ENCODE data around the gene KISS1R. TPM values are rescaled to one million over a fixed set of nuclear protein-coding genes. Genes with fewer than 3 reads are reported as not detected.

The KISS1R gene
- total and polyA plus RNA-seq, 9 donors, result 0.28 to 0.90 TPM; not detected in 7

DNA sequence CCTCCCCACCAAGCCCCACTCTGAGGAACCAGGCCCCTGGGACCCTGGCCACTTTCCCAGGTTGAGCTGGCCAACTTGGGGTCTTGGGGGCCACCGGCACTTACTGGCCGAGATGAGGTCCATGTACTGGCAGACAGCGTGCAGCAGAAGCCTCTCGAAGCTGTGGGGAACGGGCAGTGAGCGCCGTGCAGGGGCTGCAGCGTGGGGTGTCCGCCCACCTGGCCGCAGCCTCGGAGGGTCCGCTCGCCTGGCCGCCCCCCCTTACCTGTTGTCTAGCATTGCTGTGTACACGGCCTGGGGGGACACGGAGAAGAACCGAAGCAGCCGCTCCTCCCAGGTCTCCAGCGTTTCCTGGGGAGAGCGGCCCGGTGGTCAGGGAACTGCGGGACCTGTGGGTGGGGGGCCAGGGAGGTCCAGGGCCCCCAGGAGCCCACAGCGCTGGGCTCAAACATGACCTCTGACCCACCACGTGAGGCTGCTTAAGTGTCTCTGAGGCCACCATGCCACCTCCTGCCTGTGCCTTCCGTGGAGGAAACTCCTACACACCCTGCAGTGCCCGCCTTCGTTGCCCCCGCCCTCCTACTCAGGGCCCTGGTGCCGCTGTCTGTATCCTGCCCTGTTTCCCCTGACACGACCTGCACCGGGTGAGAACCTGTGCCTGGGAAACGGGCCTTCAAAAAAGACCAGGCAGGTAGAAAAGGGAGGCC lies 17.6 kb upstream of the KISS1R start:
- no peak overlapping the region for H3K4me3 ChIP-seq
- TF ChIP-seq, protein P1, sequence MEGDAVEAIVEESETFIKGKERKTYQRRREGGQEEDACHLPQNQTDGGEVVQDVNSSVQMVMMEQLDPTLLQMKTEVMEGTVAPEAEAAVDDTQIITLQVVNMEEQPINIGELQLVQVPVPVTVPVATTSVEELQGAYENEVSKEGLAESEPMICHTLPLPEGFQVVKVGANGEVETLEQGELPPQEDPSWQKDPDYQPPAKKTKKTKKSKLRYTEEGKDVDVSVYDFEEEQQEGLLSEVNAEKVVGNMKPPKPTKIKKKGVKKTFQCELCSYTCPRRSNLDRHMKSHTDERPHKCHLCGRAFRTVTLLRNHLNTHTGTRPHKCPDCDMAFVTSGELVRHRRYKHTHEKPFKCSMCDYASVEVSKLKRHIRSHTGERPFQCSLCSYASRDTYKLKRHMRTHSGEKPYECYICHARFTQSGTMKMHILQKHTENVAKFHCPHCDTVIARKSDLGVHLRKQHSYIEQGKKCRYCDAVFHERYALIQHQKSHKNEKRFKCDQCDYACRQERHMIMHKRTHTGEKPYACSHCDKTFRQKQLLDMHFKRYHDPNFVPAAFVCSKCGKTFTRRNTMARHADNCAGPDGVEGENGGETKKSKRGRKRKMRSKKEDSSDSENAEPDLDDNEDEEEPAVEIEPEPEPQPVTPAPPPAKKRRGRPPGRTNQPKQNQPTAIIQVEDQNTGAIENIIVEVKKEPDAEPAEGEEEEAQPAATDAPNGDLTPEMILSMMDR (IDR thresholded peaks at IDR 0.05), result no peak
- TF ChIP-seq POLR2A (IDR thresholded peaks at IDR 0.05) (no peak), EP300 (IDR thresholded peaks at IDR 0.05) (no peak)
- intact Hi-C loops (cut with DNase I), result loop anchor here in 1 of 4 donors (10.0 kb wide), 1 partner anchor 235 kb away; the partner anchor contains the start of gene RNF126
- no peak overlapping the region for H3K27ac ChIP-seq
- no peaks in the 10 kb centered on the region for H3K4me1 ChIP-seq (ENCODE audit: insufficient read depth)
- 85 to 90% (median 86%) methylated on average over 31 to 32 of the region's 32 CpGs for WGBS, 3 donors
- H3K36me3 ChIP-seq, result no peaks in the 10 kb centered on the region
- H3K9me3 ChIP-seq, result no peaks in the 10 kb centered on the region
- no peak for DNase-seq
- H3K27me3 ChIP-seq, result no peaks in the 10 kb centered on the region

DNA sequence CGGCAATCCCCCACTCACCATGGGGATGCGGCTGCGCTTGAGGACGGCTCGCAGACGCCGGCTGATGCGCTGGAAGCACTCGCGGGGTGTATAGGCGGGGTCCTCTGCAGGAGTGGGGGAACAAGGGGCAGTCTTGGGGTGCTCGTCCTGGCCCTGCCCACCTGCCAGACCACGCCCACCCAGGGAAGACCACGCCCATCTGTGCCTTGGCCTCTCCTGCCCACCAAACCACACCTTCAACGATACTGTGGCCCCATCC lies 17.2 kb upstream of the KISS1R start:
- H3K36me3 ChIP-seq, result no peaks in the 10 kb centered on the region
- no peak for DNase-seq
- 88 to 94% (median 90%) methylated on average over 15 of the region's 15 CpGs for WGBS, 3 donors
- no peaks in the 10 kb centered on the region for H3K4me1 ChIP-seq (ENCODE audit: insufficient read depth)
- no peak overlapping the region for H3K4me3 ChIP-seq
- TF ChIP-seq POLR2A (IDR thresholded peaks at IDR 0.05), result no peak
- TF ChIP-seq, protein P1 (IDR thresholded peaks at IDR 0.05), result no peak
- no peak for TF ChIP-seq EP300 (IDR thresholded peaks at IDR 0.05)
- no peaks in the 10 kb centered on the region for H3K27me3 ChIP-seq
- intact Hi-C loops (cut with DNase I), result no loop called here
- no peaks in the 10 kb centered on the region for H3K9me3 ChIP-seq
- no peak overlapping the region for H3K27ac ChIP-seq

DNA sequence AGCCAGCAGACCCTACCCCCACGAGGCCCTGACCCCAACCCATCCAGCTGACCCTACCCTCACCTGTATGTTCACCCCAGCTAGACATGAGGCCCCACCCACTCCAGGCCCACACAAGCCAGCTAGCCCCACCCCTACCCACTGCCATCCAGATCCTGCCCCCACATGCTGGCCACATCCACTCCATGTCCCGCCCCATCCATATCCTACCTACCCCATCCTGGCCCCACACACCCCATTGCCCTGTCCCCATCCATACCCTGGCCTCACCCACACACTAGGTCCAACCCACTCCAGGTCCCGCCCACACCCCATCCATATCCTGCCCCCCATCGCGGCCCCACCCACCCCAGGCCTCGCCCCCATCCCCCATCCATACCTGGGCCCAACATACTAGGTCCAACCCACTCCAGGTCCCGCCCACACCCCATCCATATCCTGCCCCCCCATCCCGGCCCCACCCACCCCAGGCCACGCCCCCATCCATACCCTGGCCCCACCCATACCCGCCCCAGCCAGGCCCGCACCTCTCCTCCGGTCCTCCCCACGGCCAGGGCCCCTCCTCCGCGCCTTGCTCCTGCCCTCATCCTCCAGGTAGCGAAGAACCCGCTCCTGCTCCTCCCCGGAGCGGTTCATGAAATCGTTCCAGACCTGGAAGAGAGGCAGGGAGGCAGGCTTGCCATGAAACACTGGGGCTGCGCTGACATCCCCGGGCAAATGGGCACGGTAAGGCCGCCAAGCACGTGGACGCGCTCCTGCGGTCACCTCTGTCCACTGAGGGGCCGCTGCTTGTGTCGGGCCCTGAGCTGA lies 16.6 kb upstream of the KISS1R start:
- Histone ChIP-seq H3K4me3 (no peak overlapping the region), H3K4me1 (ENCODE audit: insufficient read depth) (no peaks in the 10 kb centered on the region), H3K36me3 (no peaks in the 10 kb centered on the region), H3K27ac (no peak overlapping the region), H3K27me3 (no peaks in the 10 kb centered on the region), H3K9me3 (no peaks in the 10 kb centered on the region)
- intact Hi-C loops (cut with DNase I), result no loop called here
- no peak for DNase-seq
- WGBS, 3 donors, result 79 to 87% (median 79%) methylated on average over 18 to 30 of the region's 30 CpGs
- TF ChIP-seq EP300 (IDR thresholded peaks at IDR 0.05), result no peak
- TF ChIP-seq POLR2A (IDR thresholded peaks at IDR 0.05), result no peak
- TF ChIP-seq, protein P1 (IDR thresholded peaks at IDR 0.05), result no peak

DNA sequence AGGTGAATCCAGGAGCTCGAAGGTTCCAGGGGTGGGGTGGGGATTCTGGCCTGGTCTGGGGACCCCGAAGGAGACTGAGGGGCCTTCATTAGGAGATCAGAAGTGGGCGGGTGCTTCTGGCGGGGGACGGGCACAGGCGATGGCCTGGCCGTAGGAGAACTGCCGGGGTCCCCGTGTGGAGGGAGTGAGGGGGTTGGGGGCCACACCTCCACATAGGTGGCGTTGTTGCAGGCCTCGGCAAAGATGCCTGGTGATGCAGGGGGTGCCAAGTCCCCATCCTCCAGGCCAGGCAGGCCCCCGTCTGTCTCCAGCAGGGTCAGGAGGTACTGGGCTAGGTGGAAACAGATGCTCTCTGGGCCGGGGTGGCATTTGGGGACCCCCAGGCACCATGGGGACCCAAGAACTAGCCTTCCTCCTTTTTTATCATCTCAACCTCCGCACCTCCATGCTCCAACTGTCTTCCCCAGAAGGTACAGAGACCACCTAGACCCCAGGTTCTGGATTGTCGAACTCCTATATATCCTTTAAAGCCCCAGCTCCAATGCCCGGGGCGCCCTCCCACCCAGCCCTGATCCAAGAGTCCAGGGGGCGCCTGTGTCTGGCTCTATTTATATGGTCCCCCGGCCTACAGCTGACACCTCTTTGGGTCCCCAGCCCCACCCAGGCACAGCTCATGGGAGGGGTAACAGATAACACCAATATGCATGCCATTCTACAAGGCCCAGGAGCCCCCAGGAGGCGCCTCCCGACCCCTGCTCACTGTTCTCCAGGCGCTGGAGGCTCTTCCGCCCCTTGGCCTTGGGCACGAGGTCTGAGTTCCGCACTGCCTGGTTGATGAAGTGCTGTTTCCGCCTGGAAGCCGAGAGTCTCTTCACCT lies 15.7 kb upstream of the KISS1R start:
- no peak for DNase-seq
- no peak for TF ChIP-seq POLR2A (IDR thresholded peaks at IDR 0.05)
- TF ChIP-seq, protein P1 (IDR thresholded peaks at IDR 0.05), result no peak
- TF ChIP-seq EP300 (IDR thresholded peaks at IDR 0.05), result no peak
- no peak overlapping the region for H3K4me3 ChIP-seq
- intact Hi-C loops (cut with DNase I), result no loop called here
- no peaks in the 10 kb centered on the region for H3K4me1 ChIP-seq (ENCODE audit: insufficient read depth)
- no peaks in the 10 kb centered on the region for H3K36me3 ChIP-seq
- no peak overlapping the region for H3K27ac ChIP-seq
- H3K27me3 ChIP-seq, result no peaks in the 10 kb centered on the region
- H3K9me3 ChIP-seq, result no peaks in the 10 kb centered on the region
- 86 to 96% (median 89%) methylated on average over 26 to 27 of the region's 27 CpGs for WGBS, 3 donors
